IgD-negative memory B cell (primary cell): Measurements from ENCODE around the gene PARD3B. TPM values are rescaled to one million over a fixed set of nuclear protein-coding genes. Genes with fewer than 3 reads are reported as not detected.
A peak's percentile ranks its signal among the peaks of the same experiment; 100 is the strongest.

Experiments
- H3K27ac Mint-ChIP-seq, 3 donors: one replicate each; pipeline ENCODE4 v1.8.0; 2020 to 2022; ENCODE audit warnings: mild to moderate bottlenecking in 3 of 3, mixed read lengths in 3 of 3, moderate library complexity in 1 of 3
- H3K27me3 Mint-ChIP-seq: one replicate; pipeline ENCODE4 v1.8.0; 2021; ENCODE audit warnings: mixed read lengths
- H3K36me3 Mint-ChIP-seq: one replicate; pipeline ENCODE4 v1.8.0; 2020; ENCODE audit warnings: mild to moderate bottlenecking, mixed read lengths
- H3K4me1 Mint-ChIP-seq, 3 donors: one replicate each; pipeline ENCODE4 v1.8.0; 2020 to 2022; ENCODE audit warnings: mixed read lengths in 3 of 3, mild to moderate bottlenecking in 1 of 3
- H3K4me3 Mint-ChIP-seq, 4 donors: one replicate each; pipeline ENCODE4 v1.8.0; 2020 to 2022; ENCODE audit warnings: mild to moderate bottlenecking in 4 of 4, mixed read lengths in 4 of 4, moderate library complexity in 3 of 4
- H3K9me3 Mint-ChIP-seq, 3 donors: one replicate each; pipeline ENCODE4 v1.8.0; 2020 to 2021; ENCODE audit warnings: mixed read lengths in 3 of 3, mild to moderate bottlenecking in 1 of 3
- polyA plus RNA-seq: library from polyadenylated mRNA; unstranded; fragments of 300-500 nt; fragmentation: Illumina TruSeq; gene quantifications from one replicate; pipeline ENCODE4 v1.2.3, GENCODE V29; 2021

The PARD3B gene
- polyA plus RNA-seq, 1 donor from 2014 or later, result 0.04 TPM

GRCh38 chr2:205041472-205042130 lies 496.3 kb downstream of the PARD3B start:
- H3K4me3 Mint-ChIP-seq, result no peak overlapping the region
- no peaks in the 10 kb centered on the region for H3K27me3 Mint-ChIP-seq
- H3K27ac Mint-ChIP-seq, result no peak overlapping the region
- no peaks in the 10 kb centered on the region for H3K4me1 Mint-ChIP-seq
- H3K9me3 Mint-ChIP-seq, result no peaks in the 10 kb centered on the region
- H3K36me3 Mint-ChIP-seq, result no peaks in the 10 kb centered on the region

DNA sequence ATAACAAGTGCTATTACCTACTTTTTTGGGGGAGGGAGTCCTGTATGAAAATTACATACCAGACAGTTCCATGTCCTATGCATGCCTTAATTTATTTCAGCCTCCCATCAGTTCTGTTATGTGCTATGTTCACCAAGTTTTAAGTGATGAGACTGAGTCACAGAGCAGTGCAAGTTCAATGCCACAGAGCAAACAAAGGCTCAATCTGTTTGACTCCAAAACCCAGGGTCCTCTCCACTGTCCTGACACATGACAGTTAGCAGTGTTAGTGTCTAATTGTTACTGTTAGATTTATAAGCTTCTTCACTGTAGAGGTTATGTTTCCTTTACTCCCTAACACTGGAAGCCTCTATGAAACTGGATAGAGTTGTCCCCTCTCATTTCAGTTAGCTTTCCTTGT lies 498.0 kb downstream of the PARD3B start:
- no peak overlapping the region for H3K27ac Mint-ChIP-seq

DNA sequence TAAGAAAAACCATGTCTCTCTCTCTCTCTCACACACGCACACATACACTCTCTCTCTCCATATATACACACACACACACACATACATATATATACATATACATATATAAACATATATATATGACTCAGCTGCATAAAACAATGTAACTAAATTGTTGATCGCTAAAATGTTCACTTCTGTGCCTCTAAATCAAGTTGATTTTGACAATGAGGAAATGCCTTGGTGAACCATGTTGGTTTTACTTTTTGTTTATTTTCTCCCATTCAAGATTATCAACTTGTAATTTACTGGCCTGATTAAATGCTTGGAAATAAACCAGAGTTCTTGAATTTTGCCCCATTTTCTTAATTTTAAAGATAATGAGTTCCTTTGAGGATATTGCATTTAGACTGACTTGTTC lies 500.4 kb downstream of the PARD3B start:
- Mint-ChIP-seq H3K27me3 (peaks cover 2% of the 10 kb centered on the region), H3K9me3 (peaks cover 3 to 13% (median 4%) of the 10 kb centered on the region in 3 donors), H3K4me3 (no peak overlapping the region), H3K36me3 (no peaks in the 10 kb centered on the region), H3K27ac (no peak overlapping the region), H3K4me1 (no peaks in the 10 kb centered on the region)

More for the DNA sequence above, 498.0 kb downstream of the PARD3B start:
- Mint-ChIP-seq H3K4me3 (no peak overlapping the region), H3K36me3 (no peaks in the 10 kb centered on the region), H3K27me3 (no peaks in the 10 kb centered on the region), H3K4me1 (no peaks in the 10 kb centered on the region), H3K9me3 (no peaks in the 10 kb centered on the region)

GRCh38 chr2:205047273-205047839 lies 502.1 kb downstream of the PARD3B start:
- Mint-ChIP-seq H3K4me3 (no peak overlapping the region), H3K9me3 (peaks cover 3 to 13% (median 4%) of the 10 kb centered on the region in 3 donors), H3K27ac (peak overlapping the region in 1 of 3 donors; percentile 29)

GRCh38 chr2:205051417-205051816 lies 506.1 kb downstream of the PARD3B start:
- peaks cover 3 to 13% (median 4%) of the 10 kb centered on the region in 3 donors for H3K9me3 Mint-ChIP-seq
- no peak overlapping the region for H3K27ac Mint-ChIP-seq
- H3K4me3 Mint-ChIP-seq, result no peak overlapping the region
- peaks cover 2% of the 10 kb centered on the region for H3K27me3 Mint-ChIP-seq
- H3K36me3 Mint-ChIP-seq, result no peaks in the 10 kb centered on the region
- H3K4me1 Mint-ChIP-seq, result no peaks in the 10 kb centered on the region

More at GRCh38 chr2:205047273-205047839, 502.1 kb downstream of the PARD3B start:
- H3K36me3 Mint-ChIP-seq, result no peaks in the 10 kb centered on the region
- peaks cover 2% of the 10 kb centered on the region for H3K27me3 Mint-ChIP-seq
- no peaks in the 10 kb centered on the region for H3K4me1 Mint-ChIP-seq

DNA sequence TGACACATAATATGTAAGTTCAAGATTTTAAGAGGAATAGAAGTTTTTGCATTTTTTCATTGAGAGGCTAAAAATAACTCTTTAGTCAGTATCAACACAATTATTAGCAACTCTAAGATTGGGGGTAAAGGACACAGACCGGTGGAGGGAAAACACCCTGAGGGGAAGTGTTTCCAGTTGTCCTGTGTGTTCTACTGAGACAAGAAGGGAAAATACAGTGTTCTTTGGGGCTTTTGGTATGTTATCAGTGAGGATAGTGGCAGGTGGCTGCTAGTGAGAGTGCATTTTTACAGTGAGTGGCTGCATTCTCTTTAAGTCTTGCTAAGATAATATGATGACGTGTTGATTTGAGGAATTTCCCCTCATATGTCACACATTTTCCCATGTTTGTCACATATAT lies 507.5 kb downstream of the PARD3B start:
- H3K27ac Mint-ChIP-seq, result no peak overlapping the region
- no peak overlapping the region for H3K4me3 Mint-ChIP-seq

GRCh38 chr2:205053827-205054410 lies 508.6 kb downstream of the PARD3B start:
- Mint-ChIP-seq H3K9me3 (peaks cover 3 to 17% (median 6%) of the 10 kb centered on the region in 3 donors), H3K27ac (no peak overlapping the region), H3K4me3 (no peak overlapping the region), H3K36me3 (no peaks in the 10 kb centered on the region), H3K27me3 (peaks cover 2% of the 10 kb centered on the region), H3K4me1 (no peaks in the 10 kb centered on the region)

More for the DNA sequence above, 507.5 kb downstream of the PARD3B start:
- H3K36me3 Mint-ChIP-seq, result no peaks in the 10 kb centered on the region
- no peaks in the 10 kb centered on the region for H3K4me1 Mint-ChIP-seq
- H3K27me3 Mint-ChIP-seq, result peaks cover 2% of the 10 kb centered on the region
- H3K9me3 Mint-ChIP-seq, result peaks cover 3 to 13% (median 4%) of the 10 kb centered on the region in 3 donors

DNA sequence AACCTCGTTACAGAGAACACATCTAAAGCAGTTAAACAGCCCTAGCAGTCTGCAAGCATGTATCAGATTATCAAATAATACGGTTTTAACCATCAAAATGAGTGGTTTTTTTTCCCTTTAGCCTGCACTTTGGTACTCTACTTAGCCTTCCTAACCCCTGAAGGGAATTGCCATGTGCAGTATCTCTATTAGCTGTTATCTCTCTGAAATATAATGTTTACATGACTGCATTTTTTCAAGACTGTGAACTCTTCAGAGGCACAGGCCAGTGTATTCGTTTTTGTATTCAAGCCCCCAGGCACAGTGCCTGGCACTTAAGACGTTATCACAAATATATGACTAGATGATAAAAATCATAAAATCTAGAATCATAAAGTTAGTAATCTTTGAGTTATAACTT lies 509.5 kb downstream of the PARD3B start:
- no peaks in the 10 kb centered on the region for H3K4me1 Mint-ChIP-seq
- H3K27ac Mint-ChIP-seq, result no peak overlapping the region
- peaks cover 0 to 8% (median 7%) of the 10 kb centered on the region in 3 donors for H3K9me3 Mint-ChIP-seq
- no peak overlapping the region for H3K4me3 Mint-ChIP-seq
- no peaks in the 10 kb centered on the region for H3K36me3 Mint-ChIP-seq
- peaks cover 2% of the 10 kb centered on the region for H3K27me3 Mint-ChIP-seq

DNA sequence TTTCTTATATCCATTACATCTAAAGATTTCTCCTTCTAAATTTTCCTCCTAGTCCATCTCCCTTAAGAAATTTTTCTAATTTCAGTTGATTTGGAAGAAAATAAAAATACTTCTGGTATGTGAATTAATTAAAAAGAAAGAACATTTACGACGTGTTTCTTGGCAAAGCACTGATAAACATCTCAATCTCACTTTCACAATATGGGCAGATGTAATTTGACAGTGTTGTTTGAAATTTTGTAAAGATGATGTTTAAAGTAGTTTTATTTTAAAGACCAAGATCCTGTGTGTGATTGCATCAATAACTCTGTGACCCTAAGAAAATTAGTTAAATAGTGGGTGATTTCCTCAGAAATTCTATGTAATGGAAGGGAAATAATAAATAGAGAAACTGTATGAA lies 510.0 kb downstream of the PARD3B start:
- peaks cover 0 to 8% (median 7%) of the 10 kb centered on the region in 3 donors for H3K9me3 Mint-ChIP-seq
- no peaks in the 10 kb centered on the region for H3K36me3 Mint-ChIP-seq
- H3K27ac Mint-ChIP-seq, result no peak overlapping the region
- no peaks in the 10 kb centered on the region for H3K4me1 Mint-ChIP-seq
- H3K4me3 Mint-ChIP-seq, result no peak overlapping the region
- H3K27me3 Mint-ChIP-seq, result no peaks in the 10 kb centered on the region

- Mint-ChIP-seq H3K4me3 (no peak overlapping the region), H3K27ac (no peak overlapping the region)
These were observed 510.9 kb downstream of the PARD3B start for GRCh38 chr2:205056151-205056561.

DNA sequence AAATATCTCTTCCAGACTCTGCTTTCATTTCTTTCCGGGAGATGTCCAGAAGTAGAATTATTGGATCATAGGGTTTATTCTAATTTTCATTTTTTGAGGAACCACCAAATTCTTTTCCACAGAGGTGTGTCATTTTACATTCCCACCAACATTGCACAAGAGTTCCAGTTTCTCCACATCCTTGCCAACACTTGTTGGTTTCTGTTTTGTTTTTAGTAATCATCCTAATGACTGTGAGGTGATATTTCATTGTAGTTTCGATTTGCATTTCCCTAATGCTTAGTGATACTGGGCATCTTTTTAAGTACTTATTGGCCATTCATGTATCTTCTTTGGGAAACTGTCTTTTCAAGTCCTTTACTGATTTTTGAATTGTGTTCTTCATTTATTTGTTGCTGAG lies 513.1 kb downstream of the PARD3B start:
- Mint-ChIP-seq H3K4me3 (no peak overlapping the region), H3K9me3 (peaks cover 0 to 8% (median 7%) of the 10 kb centered on the region in 3 donors), H3K36me3 (no peaks in the 10 kb centered on the region), H3K27me3 (no peaks in the 10 kb centered on the region), H3K4me1 (no peaks in the 10 kb centered on the region), H3K27ac (no peak overlapping the region)

More at GRCh38 chr2:205056151-205056561, 510.9 kb downstream of the PARD3B start:
- H3K9me3 Mint-ChIP-seq, result peaks cover 0 to 8% (median 7%) of the 10 kb centered on the region in 3 donors
- no peaks in the 10 kb centered on the region for H3K4me1 Mint-ChIP-seq
- no peaks in the 10 kb centered on the region for H3K27me3 Mint-ChIP-seq
- H3K36me3 Mint-ChIP-seq, result no peaks in the 10 kb centered on the region

DNA sequence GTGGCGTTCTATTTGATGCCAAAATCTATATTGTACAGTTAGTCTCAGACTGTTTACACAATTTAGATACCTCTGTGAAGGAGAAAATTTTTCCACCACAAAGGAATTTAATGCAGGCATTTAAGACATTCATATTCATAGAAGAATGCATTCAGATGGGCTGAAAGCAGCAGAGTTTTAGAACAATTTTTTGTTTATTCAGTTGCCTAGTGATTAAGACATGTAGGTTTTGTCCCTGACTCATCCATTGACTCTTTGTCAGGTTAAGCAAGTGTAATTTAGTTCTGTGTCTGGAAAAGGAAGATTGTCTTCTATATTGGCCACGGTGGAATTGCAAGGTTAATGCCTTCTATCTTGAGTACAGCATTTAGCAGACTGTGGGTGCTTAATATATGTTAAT lies 515.0 kb downstream of the PARD3B start:
- Mint-ChIP-seq H3K9me3 (peaks cover 0 to 8% (median 7%) of the 10 kb centered on the region in 3 donors), H3K4me1 (no peaks in the 10 kb centered on the region), H3K4me3 (no peak overlapping the region), H3K36me3 (peaks cover 1% of the 10 kb centered on the region), H3K27me3 (no peaks in the 10 kb centered on the region), H3K27ac (no peak overlapping the region)

DNA sequence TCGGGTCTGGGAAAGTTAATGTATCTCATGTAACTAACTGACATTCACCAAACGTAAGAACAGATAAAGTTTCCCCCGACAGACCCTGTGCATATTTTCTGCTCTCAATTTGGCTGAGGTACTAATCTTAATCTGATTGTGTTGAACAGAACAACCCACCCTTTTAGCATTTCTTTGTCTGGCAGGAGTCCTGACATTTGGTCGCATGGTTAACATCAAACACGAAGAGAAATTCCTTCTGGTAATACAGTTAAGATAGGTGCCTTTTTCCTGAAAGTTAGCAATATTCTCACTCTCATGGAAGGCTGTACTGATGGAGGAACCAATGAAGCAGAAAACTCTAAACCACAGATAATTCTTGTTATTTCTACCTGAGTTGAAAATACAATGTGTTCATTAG lies 520.8 kb downstream of the PARD3B start:
- Mint-ChIP-seq H3K4me3 (no peak overlapping the region), H3K4me1 (no peaks in the 10 kb centered on the region), H3K9me3 (no peaks in the 10 kb centered on the region), H3K27me3 (no peaks in the 10 kb centered on the region), H3K27ac (no peak overlapping the region), H3K36me3 (peaks cover 1% of the 10 kb centered on the region)

DNA sequence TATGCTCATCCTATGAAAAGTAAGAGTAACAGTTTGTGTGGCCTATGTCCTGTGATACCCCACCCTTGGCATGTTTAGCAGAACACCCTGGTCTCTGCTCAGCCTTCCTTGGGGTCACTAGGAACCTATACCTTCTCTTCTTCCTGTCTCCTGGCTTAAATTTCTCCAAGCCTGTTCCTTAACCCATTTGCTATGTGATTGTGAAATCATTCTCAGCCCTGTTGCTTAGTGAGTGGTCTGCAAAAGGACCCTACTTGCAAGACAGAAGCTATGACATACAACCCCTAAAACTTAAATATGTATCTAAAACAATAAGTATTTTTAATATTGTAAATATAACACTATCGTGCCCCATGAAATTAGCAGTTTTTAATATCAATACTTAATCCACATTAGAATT lies 524.7 kb downstream of the PARD3B start:
- peaks cover under 1% of the 10 kb centered on the region for H3K36me3 Mint-ChIP-seq
- H3K27ac Mint-ChIP-seq, result no peak overlapping the region
- no peak overlapping the region for H3K4me3 Mint-ChIP-seq
- H3K27me3 Mint-ChIP-seq, result no peaks in the 10 kb centered on the region
- no peaks in the 10 kb centered on the region for H3K9me3 Mint-ChIP-seq
- H3K4me1 Mint-ChIP-seq, result no peaks in the 10 kb centered on the region

DNA sequence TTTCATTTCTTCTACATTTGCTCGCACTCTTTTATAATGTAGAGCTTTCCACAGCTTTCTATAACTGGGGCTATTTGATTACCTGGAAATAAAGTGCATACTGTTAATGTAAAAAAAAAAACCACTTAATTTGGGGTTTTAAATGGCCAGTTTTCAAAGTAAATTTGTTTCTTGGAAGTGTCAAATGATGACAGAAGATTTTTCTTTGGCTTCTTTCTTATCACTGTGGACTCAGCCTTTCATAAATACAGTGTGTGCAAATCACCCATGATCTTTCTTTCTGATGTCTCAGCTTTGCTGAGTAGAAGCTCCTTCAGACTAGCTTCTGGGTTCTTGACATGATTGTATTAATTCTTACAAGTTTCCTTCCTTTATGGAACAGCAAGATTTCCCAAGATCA lies 525.6 kb downstream of the PARD3B start:
- Mint-ChIP-seq H3K4me3 (no peak overlapping the region), H3K27ac (no peak overlapping the region), H3K4me1 (no peaks in the 10 kb centered on the region), H3K36me3 (no peaks in the 10 kb centered on the region), H3K9me3 (no peaks in the 10 kb centered on the region), H3K27me3 (no peaks in the 10 kb centered on the region)
